Epithelial cell of esophagus (primary cell): ENCODE data around the gene METTL22.

Source experiments
- DNase-seq: peaks from one replicate; pipeline ENCODE4 v3.0.0; 2010; ENCODE audit warnings: low read depth
- H3K4me3 ChIP-seq: 2 replicates; pipeline ENCODE4 v1.5.1; 2011; ENCODE audit warnings: mild to moderate bottlenecking, low read length, control low read depth
- TF ChIP-seq, protein P1 (sequence below): IDR thresholded peaks from 2 replicates; pipeline ENCODE4 v1.5.1; 2011; ENCODE audit warnings: low read depth, mild to moderate bottlenecking, low read length, control low read depth, inconsistent platforms; ENCODE audit not compliant: insufficient read depth; ENCODE audit errors: missing control alignments

Gene METTL22

DNA sequence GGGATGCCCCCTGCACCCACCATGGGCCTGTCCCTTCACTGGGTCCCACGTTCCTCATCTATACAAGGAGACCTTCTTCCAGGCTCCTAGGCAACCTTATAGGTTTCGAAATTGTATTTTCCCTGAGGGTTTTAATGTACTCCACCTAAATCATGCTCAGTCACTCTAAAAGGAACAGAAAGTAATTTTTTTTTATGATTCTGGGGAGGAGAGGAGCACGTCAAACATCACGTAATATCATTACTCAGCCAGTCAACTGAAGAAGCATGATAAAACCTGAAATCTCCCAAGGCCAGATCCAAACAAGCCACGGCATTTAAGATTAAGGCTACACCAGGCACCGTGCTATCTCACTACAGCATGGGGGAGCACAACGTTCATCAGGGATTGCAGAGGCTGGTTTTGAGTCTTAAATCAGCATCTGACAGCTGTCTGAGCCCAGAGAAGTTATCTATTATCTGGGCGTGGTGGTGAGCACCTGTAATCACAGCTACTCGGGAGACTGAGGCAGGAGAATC is 27.3 kb upstream of the METTL22 start:
- peak; percentile 53 for DNase-seq
- no peak overlapping the region for H3K4me3 ChIP-seq
- TF ChIP-seq, protein P1, sequence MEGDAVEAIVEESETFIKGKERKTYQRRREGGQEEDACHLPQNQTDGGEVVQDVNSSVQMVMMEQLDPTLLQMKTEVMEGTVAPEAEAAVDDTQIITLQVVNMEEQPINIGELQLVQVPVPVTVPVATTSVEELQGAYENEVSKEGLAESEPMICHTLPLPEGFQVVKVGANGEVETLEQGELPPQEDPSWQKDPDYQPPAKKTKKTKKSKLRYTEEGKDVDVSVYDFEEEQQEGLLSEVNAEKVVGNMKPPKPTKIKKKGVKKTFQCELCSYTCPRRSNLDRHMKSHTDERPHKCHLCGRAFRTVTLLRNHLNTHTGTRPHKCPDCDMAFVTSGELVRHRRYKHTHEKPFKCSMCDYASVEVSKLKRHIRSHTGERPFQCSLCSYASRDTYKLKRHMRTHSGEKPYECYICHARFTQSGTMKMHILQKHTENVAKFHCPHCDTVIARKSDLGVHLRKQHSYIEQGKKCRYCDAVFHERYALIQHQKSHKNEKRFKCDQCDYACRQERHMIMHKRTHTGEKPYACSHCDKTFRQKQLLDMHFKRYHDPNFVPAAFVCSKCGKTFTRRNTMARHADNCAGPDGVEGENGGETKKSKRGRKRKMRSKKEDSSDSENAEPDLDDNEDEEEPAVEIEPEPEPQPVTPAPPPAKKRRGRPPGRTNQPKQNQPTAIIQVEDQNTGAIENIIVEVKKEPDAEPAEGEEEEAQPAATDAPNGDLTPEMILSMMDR, result no peak

DNA sequence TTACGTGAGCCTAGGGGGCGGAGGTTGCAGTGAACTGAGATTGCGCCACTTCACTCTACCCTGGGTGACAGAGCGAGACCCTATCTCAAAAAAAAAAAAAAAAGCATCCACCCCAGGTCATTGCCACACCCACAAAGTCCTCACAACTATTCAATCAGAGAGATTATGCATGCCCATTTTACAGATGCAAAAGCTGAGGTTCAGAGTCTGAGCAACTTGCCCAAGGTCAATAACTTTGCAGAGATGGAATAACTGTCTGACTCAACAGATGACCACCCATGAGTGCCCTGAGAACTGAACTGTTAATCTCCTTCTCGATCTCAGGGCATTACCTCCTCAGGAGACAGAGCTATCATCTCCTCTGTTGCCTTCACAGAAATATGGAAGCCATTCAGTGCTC is 25.7 kb upstream of the METTL22 start:
- TF ChIP-seq, protein P1, result no peak
- DNase-seq, result no peak
- H3K4me3 ChIP-seq, result no peak overlapping the region

DNA sequence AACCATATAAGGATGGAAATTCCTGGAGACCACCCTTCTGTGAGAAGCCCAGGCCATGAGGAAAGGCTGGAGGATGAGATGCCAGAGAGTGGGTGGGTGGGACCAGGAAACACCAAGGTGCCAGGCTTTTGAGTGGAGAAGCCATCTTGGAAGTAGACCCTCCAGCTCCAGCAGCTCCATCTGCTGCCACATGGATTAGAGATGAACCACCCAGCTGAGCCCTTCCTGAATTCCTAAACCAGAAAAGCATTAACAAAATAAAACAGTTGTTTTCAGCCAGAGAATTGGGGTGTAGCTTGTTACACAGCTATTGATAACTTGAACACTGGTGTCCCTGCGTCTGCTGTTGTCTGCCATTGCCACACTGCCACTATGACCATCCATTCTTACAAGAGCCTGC is 24.9 kb upstream of the METTL22 start:
- no peak for DNase-seq
- TF ChIP-seq, protein P1, result no peak
- H3K4me3 ChIP-seq, result no peak overlapping the region

DNA sequence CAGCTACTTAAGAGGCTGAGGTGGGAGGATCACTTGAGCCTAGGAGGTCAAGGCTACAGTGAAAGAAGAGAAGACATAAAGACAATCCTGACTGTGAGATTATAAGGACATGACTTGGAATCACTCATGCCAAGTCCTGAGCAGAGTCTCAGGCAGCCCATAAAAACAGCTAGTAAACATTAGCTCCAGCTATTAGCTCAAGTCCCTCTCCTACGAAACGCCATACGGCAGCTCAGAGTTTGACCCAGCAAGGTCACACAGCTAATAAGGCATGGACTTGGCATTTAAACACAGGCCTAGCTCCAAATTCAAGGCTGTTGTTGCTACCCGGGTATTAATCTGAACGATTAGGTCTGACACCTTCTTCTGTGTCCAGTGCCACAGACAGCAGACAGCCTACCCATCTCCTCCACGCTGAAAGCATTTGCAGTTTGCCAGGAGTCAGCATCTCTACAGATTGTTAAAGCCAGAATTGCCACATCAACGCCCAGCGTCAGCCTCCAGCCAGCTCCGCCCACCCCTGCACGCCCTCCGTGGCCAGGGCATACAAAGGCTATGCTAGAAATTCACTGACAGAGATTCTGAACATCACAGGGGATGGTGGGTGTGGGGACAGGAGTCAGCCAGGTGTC is 21.2 kb upstream of the METTL22 start:
- no peak overlapping the region for H3K4me3 ChIP-seq
- DNase-seq, result no peak
- TF ChIP-seq, protein P1, result no peak

DNA sequence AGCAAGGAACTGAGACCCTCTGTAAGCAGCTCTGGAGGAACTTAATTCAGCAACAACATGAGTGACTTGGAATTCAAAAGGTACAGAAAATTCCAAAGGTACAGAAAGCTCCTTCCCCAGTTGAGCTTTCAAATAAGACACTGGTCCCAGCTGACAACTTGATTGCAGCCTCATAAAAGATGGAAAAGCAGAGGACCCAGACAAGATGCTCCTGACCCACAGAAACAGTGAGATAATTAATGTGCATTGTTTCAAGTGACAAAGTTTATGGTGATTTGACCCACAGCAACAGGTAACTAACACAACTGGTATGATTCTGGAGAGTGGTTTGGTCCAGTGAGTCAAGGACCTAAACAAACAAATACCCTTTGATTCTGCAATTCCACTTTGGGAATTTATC is 15.9 kb upstream of the METTL22 start:
- H3K4me3 ChIP-seq, result no peak overlapping the region
- DNase-seq, result no peak
- TF ChIP-seq, protein P1, result no peak

DNA sequence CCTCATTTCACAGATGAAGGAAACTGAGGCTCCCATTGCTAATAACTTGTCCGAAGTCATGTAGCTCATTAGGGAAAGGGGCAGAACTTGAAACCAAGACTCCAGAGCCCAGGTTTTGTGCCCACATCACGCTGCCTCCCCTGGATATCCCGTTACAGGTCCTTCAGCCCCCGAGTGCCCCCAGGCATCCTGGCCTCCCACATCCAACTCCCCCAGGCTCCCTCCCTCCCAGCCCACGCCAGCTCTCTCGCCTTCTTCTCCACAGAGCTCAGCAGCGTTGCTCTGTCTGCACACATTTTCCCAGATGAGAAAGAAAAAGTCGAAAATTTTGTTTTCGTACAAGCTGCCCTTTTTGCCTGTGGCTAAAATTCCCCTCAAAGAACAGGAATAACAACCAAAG is 14.3 kb upstream of the METTL22 start:
- TF ChIP-seq, protein P1, result no peak
- DNase-seq, result no peak
- H3K4me3 ChIP-seq, result no peak overlapping the region

DNA sequence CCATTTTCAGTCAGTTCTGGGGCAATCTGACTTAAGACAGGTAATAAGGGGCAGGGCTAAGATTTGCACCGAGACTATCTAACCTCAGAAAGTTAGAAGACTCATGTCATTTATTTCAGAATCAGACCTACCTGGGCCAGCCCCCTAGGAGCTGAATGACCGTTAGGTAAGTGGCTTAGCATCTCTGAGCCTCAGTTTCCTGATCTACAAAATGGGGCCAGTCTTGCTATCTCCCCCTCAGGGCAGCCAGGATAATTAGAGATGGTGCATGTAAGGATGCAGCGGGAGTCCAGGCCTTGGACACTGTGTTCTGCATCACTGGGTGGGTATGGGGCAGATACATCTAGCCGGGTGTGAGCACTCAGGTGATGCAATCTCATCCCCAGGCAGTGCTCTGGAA is 10.4 kb upstream of the METTL22 start:
- no peak overlapping the region for H3K4me3 ChIP-seq
- DNase-seq, result no peak
- TF ChIP-seq, protein P1, result no peak
